AG04449 (cell line): ENCODE results near the gene CHCHD6.

ENCODE experiments used
- CTCF ChIA-PET: fragments of 350-600 bp; formaldehyde crosslinking; extraction: SDS; loops from one replicate; lab custom pipeline; 2021; ENCODE audit warnings: antibody characterized with exemption; lab: Yijun Ruan, JAX
- POLR2A ChIA-PET: fragments of 400-600, 350-600 bp; formaldehyde crosslinking; extraction: SDS; loops from one replicate; lab custom pipeline; 2020; ENCODE audit warnings: antibody characterized with exemption, inconsistent platforms; lab: Yijun Ruan, JAX
- DNase-seq: peaks from one replicate; pipeline ENCODE4 v3.0.0-alpha.2; 2010; ENCODE audit warnings: low read depth, low spot score
- H3K4me3 ChIP-seq: 2 replicates; pipeline ENCODE4 v1.5.1; 2011; ENCODE audit warnings: low read depth, mild to moderate bottlenecking, control low read depth, low read length
- TF ChIP-seq, protein P1 (sequence below): IDR thresholded peaks from one replicate; pipeline ENCODE4 v1.5.1; 2011; ENCODE audit warnings: mild to moderate bottlenecking, moderate library complexity, low read length, control low read depth, inconsistent platforms; ENCODE audit not compliant: insufficient read depth; ENCODE audit errors: missing control alignments

CHCHD6 gene

DNA sequence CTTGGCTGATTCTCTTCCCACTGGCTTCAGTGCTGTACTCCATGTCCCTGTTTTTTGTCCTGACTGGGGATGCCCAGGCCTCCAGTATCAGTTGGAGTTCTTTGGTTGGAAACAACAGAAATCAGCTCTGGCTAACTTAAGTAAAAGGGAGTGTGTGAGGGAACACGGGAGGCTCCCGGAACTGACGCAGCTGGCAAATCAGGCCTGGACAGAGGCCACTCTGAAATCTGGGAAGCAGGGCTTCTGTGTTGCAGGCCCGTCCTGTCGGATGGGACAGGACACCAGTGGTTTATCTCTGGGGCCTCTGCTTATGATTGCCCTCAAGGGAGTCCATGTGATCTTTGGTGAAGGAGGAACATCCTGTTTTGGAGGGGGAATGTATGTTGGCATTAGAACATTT is 124.3 kb downstream of the CHCHD6 start:
- no peak for DNase-seq
- TF ChIP-seq, protein P1, sequence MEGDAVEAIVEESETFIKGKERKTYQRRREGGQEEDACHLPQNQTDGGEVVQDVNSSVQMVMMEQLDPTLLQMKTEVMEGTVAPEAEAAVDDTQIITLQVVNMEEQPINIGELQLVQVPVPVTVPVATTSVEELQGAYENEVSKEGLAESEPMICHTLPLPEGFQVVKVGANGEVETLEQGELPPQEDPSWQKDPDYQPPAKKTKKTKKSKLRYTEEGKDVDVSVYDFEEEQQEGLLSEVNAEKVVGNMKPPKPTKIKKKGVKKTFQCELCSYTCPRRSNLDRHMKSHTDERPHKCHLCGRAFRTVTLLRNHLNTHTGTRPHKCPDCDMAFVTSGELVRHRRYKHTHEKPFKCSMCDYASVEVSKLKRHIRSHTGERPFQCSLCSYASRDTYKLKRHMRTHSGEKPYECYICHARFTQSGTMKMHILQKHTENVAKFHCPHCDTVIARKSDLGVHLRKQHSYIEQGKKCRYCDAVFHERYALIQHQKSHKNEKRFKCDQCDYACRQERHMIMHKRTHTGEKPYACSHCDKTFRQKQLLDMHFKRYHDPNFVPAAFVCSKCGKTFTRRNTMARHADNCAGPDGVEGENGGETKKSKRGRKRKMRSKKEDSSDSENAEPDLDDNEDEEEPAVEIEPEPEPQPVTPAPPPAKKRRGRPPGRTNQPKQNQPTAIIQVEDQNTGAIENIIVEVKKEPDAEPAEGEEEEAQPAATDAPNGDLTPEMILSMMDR = no peak
- no peak overlapping the region for H3K4me3 ChIP-seq
- ChIA-PET CTCF (interaction anchor here (1.4 kb wide), 1 partner anchor 33 kb away, joined by 4 read pairs; no protein-coding TSS in a partner anchor), POLR2A (no interaction called here)

DNA sequence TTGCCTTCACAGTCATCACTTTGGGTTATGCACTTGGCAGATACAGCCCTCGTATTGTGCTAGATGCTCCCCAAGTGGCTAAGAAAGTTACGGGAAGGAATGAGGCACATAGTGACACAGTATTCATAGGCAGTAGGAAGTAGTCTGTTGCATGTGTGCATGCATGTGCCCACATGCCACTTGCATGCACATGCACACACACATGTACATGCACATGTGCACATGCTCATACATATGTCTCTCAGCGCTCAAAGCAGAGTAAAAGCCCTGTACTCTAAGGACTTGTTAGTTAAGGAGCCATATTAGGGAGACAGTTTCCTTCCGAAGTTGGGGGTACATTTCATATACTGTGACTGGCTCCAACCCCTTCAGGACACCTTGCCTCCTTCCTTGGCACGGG is 128.9 kb downstream of the CHCHD6 start:
- TF ChIP-seq, protein P1 = no peak
- ChIA-PET POLR2A (no interaction called here), CTCF (interaction anchor here (0.9 to 1.5 kb wide), 2 partner anchors 11 to 13 kb away, joined by 4 read pairs; no protein-coding TSS in a partner anchor)
- DNase-seq = no peak
- no peak overlapping the region for H3K4me3 ChIP-seq

DNA sequence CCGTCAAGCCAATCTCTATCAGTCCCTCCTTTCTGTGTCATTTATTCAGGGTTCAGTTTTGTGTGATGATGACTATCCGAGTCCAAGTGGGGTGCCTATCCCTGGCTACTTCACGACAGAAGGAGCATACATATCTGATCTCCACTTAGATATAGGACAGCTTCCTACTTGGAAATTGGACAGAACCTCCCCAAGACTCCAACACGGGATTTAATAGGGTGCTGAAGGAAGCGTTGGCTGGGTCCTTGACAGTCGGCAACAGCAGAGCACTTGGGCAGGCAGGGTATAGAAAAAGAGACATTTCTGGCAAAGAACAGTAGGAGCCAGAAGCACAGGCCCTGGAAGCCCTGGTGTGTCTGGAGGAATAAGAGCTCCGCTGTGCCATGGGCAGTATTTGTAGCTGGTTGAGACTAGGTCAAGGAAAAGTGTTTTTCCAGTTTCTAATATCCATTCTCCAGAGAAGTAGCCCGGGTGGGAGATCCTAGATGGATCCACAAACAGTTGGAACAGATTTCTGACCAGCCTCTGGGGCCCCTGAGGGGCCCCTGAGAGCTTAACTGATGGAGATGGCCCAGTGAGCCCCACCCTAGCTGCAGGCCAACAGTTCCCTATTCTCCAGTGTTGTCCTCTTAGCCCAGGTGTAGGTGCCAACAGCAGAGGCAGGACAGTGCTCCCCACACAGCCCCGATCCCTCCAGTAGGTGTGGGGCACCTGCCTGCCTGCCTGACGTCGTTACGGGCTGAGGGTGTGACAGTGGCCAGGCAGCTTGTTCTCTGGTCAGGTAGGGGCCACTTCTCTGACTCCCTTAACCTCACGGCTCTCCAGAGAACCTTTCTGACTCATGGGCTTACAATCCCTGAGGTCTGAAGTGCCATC is 130.8 kb downstream of the CHCHD6 start:
- no peak for DNase-seq
- no peak overlapping the region for H3K4me3 ChIP-seq
- ChIA-PET CTCF (interaction anchor here (0.7 to 2.3 kb wide), 6 partner anchors 11 to 82 kb away, joined by 3 to 8 read pairs (median 4); no protein-coding TSS in a partner anchor), POLR2A (interaction anchor here (0.5 kb wide), 1 partner anchor 1755 kb away, joined by 3 read pairs; no protein-coding TSS in a partner anchor)
- TF ChIP-seq, protein P1 = no peak

DNA sequence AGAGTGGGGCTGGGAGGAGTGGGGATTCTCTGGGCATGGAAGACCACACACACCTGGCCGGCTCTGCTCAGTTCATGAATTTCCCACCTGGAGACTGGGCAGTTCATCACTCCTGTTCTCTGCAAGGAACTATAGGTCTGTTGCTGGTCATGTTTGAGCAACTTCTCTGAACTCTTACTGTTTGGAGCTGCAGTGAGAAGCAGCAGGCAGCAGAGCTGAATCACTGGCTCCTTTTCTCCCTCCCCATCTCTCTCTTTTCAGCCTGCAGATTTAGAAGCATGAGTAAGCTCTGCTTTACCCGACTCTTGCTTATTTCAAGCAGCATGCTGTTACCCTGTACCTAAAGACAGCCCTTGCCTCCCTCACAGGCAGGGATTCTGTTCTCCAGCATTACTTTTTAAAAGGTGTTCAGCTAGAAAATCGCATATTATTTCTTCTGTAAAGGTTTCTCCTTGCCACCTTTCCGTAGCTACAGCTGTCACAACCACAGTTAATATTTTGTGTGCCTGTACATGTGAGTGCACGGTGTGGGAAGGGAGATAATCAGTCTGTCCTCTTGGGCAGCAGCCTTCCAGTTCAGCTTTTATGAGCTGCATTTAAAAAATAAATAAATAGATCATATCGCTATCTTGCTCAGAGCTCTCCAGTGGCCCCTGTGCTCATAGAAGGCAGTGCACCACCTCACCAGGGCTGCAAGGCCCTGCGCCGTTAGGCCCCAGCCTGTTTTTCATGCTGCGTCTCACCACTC is 131.6 kb downstream of the CHCHD6 start:
- no peak overlapping the region for H3K4me3 ChIP-seq
- ChIA-PET CTCF (interaction anchor here (0.7 to 2.3 kb wide), 6 partner anchors 10 to 83 kb away, joined by 3 to 9 read pairs (median 6); no protein-coding TSS in a partner anchor), POLR2A (interaction anchor here (0.5 kb wide), 1 partner anchor 1756 kb away, joined by 3 read pairs; no protein-coding TSS in a partner anchor)
- DNase-seq = no peak
- TF ChIP-seq, protein P1 = peak; percentile 9

DNA sequence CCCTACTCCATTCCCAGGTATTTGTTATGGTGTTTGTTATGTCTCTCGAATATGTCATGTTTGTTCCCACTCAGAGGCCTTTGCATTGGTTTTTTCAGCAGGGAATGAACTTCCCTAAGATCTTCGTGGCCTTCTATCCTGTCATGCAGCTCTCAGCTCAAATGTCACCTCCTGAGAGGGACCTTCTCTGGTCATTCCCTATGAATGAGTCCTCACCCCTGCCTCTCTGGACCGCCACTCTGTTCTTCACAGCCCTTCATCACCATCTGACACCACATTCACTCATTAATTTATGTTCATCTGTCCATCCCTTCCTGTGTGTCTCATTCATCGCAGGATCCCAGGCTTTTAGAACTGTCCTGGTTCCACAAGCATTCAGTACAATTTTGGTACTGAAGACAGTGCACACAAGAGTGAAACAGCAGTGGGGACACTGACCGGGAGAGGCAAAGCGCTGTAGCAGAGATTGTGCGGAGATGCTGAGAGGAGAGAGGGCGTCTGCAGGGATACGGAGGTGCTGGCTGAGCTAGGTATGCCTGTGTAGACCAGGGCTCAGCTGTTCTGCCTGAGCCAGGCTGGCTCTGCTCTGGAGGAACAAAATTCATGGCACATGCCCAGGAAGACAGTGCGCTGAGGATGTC is 132.3 kb downstream of the CHCHD6 start:
- TF ChIP-seq, protein P1 = no peak
- DNase-seq = no peak
- ChIA-PET POLR2A (no interaction called here), CTCF (interaction anchor here (1.0 to 2.3 kb wide), 4 partner anchors 9 to 84 kb away, joined by 3 to 9 read pairs (median 8); no protein-coding TSS in a partner anchor)
- no peak overlapping the region for H3K4me3 ChIP-seq
